GM12891 (cell line): ENCODE results near the gene VEGFB.

Experiments
- PAX5 ChIP-seq: IDR thresholded peaks from 2 replicates; pipeline ENCODE4 v1.6.1; 2011; ENCODE audit warnings: low read length, moderate library complexity, mild to moderate bottlenecking; ENCODE audit not compliant: insufficient read depth, severe bottlenecking
- POLR2A ChIP-seq: IDR thresholded peaks from 2 replicates; pipeline ENCODE4 v1.6.1; 2011; ENCODE audit warnings: low read depth, low read length, control low read depth
- POLR2AphosphoS5 ChIP-seq: IDR thresholded peaks from 2 replicates; pipeline ENCODE4 v1.6.1; 2011; ENCODE audit warnings: low read depth, low read length, control low read depth
- TAF1 ChIP-seq: IDR thresholded peaks from 2 replicates; pipeline ENCODE4 v1.6.1; 2011; ENCODE audit warnings: low read depth, low read length, control low read depth

- TF ChIP-seq POLR2A (no peak), POLR2AphosphoS5 (no peak), PAX5 (no peak), TAF1 (no peak)
Observed at GRCh38 chr11:64266339-64266738, 32.0 kb downstream of the VEGFB start.
